ENCODE data around the gene SLC22A7.
A peak's percentile ranks its signal among the peaks of the same experiment; 100 is the strongest.

SLC22A7 gene

GRCh38 chr6:43307451-43308100 lies 9.5 kb downstream of the SLC22A7 start:
- no peak overlapping the region for H3K4me3 ChIP-seq (ENCODE audit: low read depth, low read length)
- H3K4me1 ChIP-seq (ENCODE audit: control insufficient read depth, insufficient read depth, low read length) = no peaks in the 10 kb centered on the region
- H3K36me3 ChIP-seq (ENCODE audit: control insufficient read depth in 2 of 2, insufficient read depth in 1 of 2, low read length in 2 of 2) = no peaks in the 10 kb centered on the region
- ChIA-PET POLR2A (interaction anchor here (1.5 to 1.7 kb wide), 2 partner anchors 61 to 62 kb away, joined by 3 to 5 read pairs; partner anchors contain the start of gene ZNF318), CTCF (interaction anchor here (0.6 to 1.5 kb wide), 7 partner anchors 10 to 846 kb away, joined by 3 to 6 read pairs (median 4); no protein-coding TSS in a partner anchor)
- no peaks in the 10 kb centered on the region for H3K9me3 ChIP-seq (ENCODE audit: control insufficient read depth, insufficient read depth, low read depth, low read length)
- no peak overlapping the region for H3K27ac ChIP-seq (ENCODE audit: extremely low read depth, low read depth, low read length)
- TF ChIP-seq ZNF239 (tag by site-specific recombination; IDR thresholded peaks at IDR 0.05) (no peak), GLIS2 (tag by site-specific recombination; IDR thresholded peaks at IDR 0.05) (0 out of 2 replicates have a peak, but pooled peaks have one; percentile 9)

GRCh38 chr6:43308101-43308989 lies 10.3 kb downstream of the SLC22A7 start, which contains the start of gene CRIP3:
Gene CRIP3 (minus strand): TSS chr6:43308826. CDS start chr6:43308792, 34 bp downstream.
- Histone ChIP-seq H3K4me1 (ENCODE audit: control insufficient read depth, insufficient read depth, low read length) (no peaks in the 10 kb centered on the region), H3K36me3 (ENCODE audit: control insufficient read depth in 2 of 2, insufficient read depth in 1 of 2, low read length in 2 of 2) (no peaks in the 10 kb centered on the region), H3K9me3 (ENCODE audit: control insufficient read depth, insufficient read depth, low read depth, low read length) (no peaks in the 10 kb centered on the region), H3K4me3 (ENCODE audit: low read depth, low read length) (no peak within 1 kb of the TSS), H3K27ac (ENCODE audit: extremely low read depth, low read depth, low read length) (no peak within 1 kb of the TSS)
- POLR2A ChIA-PET = interaction anchor here (1.1 to 1.7 kb wide), 3 partner anchors 9 to 61 kb away, joined by 3 to 5 read pairs (median 3); partner anchors contain the start of gene ZNF318
- CTCF ChIA-PET = interaction anchor here (0.5 to 1.5 kb wide), 5 partner anchors 13 to 234 kb away, joined by 3 to 6 read pairs (median 3); partner anchors contain the start of gene DNPH1
- TF ChIP-seq GLIS1 (tag by site-specific recombination; IDR thresholded peaks at IDR 0.05) (peak; percentile 65), ZNF768 (tag by site-specific recombination; IDR thresholded peaks at IDR 0.05) (no peak), ZNF2 (tag by site-specific recombination; IDR thresholded peaks at IDR 0.05) (peak; percentile 52), ZNF132 (tag by site-specific recombination; IDR thresholded peaks at IDR 0.05; ENCODE audit: borderline replicate concordance) (no peak), ZNF394 (tag by site-specific recombination; IDR thresholded peaks at IDR 0.05; ENCODE audit: borderline replicate concordance) (peak; percentile 60; the same call in 1 of the 2 replicates), KLF17 (tag by site-specific recombination; IDR thresholded peaks at IDR 0.05) (peak; percentile 65; the same call in 1 of the 2 replicates), ZBTB20 (tag by site-specific recombination; IDR thresholded peaks at IDR 0.05) (no peak), GLIS2 (tag by site-specific recombination; IDR thresholded peaks at IDR 0.05) (peak; percentile 46; the same call in 1 of the 2 replicates), ZNF391 (tag by site-specific recombination; IDR thresholded peaks at IDR 0.05; ENCODE audit: borderline replicate concordance, low read depth) (peak; percentile 33; the same call in 1 of the 2 replicates), ZNF24 (tag by site-specific recombination; IDR thresholded peaks at IDR 0.05) (peak; percentile 73; the same call in 1 of the 2 replicates), ZNF707 (tag by site-specific recombination; IDR thresholded peaks at IDR 0.05) (no peak), ZBTB26 (tag by site-specific recombination; optimal IDR thresholded peaks at IDR 0.05) (no peak), ZNF830 (tag by site-specific recombination; IDR thresholded peaks at IDR 0.05; ENCODE audit: low read depth) (no peak), PBX3 (CRISPR knock-in tag; IDR thresholded peaks at IDR 0.05) (no peak), SCRT2 (tag by site-specific recombination; IDR thresholded peaks at IDR 0.05) (peak; percentile 51; the same call in 1 of the 2 replicates), ZBTB6 (tag by site-specific recombination; IDR thresholded peaks at IDR 0.05) (peak; percentile 90), YY2 (tag by site-specific recombination; IDR thresholded peaks at IDR 0.05) (no peak), ZFHX2 (tag by site-specific recombination; conservative IDR thresholded peaks at IDR 0.05) (peak; percentile 66), ZNF202 (tag by site-specific recombination; IDR thresholded peaks at IDR 0.05; ENCODE audit: borderline replicate concordance) (no peak), SP2 (tag by site-specific recombination; IDR thresholded peaks at IDR 0.05) (peak; percentile 67), ZBTB11 (tag by site-specific recombination; conservative IDR thresholded peaks at IDR 0.05; ENCODE audit: low read depth) (no peak), ZNF174 (tag by site-specific recombination; IDR thresholded peaks at IDR 0.05) (no peak), YY1 (tag by site-specific recombination; IDR thresholded peaks at IDR 0.05) (no peak)

All from HEK293 (cell line).